ENCODE measurements around the gene AKNA.

Gene AKNA

GRCh38 chr9:114357360-114357759 lies 30.4 kb downstream of the AKNA start:
- H3K9me3 ChIP-seq (ENCODE audit: low read length), result no peaks in the 10 kb centered on the region
- H3K9me2 ChIP-seq (ENCODE audit: low read depth, low read length), result no peaks in the 10 kb centered on the region
- H3K9ac ChIP-seq (ENCODE audit: low read length), result no peak overlapping the region
- no peaks in the 10 kb centered on the region for H3K4me1 ChIP-seq (ENCODE audit: insufficient read depth, low read length, severe bottlenecking)
- no peak overlapping the region for H2AFZ ChIP-seq (ENCODE audit: low read length)
- H3K36me3 ChIP-seq (ENCODE audit: insufficient read depth, low read length), result peaks cover 95% of the 10 kb centered on the region
- no peak overlapping the region for H3K4me3 ChIP-seq (ENCODE audit: low read depth, low read length, poor library complexity, severe bottlenecking)
- no peak for TF ChIP-seq CTCF (IDR thresholded peaks at IDR 0.05; ENCODE audit: low read length)
- no peak for TF ChIP-seq EZH2 (IDR thresholded peaks at IDR 0.05; ENCODE audit: borderline replicate concordance, low read length)
- H3K79me2 ChIP-seq (ENCODE audit: insufficient read depth, low read length), result no peaks in the 10 kb centered on the region
- H4K20me1 ChIP-seq (ENCODE audit: insufficient read depth, low read length), result no peaks in the 10 kb centered on the region
- no peak overlapping the region for H3K4me2 ChIP-seq (ENCODE audit: low read length)
- no peak overlapping the region for H3K27ac ChIP-seq (ENCODE audit: low read depth, low read length, poor library complexity, severe bottlenecking)
- no peaks in the 10 kb centered on the region for H3F3A ChIP-seq (ENCODE audit: insufficient read depth, low read length)
- no peaks in the 10 kb centered on the region for H3K27me3 ChIP-seq (ENCODE audit: insufficient read depth, low read length)

DNA sequence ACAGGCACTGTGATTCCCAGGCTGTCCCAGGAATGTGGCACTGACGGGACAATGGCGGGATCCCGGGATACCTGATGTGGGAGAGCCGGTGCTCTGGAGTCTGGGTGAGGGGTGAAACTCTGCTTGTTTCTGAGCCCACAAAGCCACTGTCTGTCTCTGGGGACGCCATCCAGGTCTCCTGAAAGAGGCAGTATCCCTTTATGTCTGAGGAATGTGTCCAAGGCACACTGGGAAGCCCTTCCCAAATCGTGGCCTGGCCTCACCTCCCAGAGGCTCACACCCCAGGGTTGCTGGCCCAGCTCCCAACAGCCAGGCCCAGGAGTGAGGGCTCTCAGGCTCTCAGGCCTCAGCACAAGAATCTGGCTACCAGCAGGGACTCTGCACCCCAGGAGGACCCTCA lies 31.0 kb downstream of the AKNA start:
- Histone ChIP-seq H3F3A (ENCODE audit: insufficient read depth, low read length) (no peaks in the 10 kb centered on the region), H3K9me2 (ENCODE audit: low read depth, low read length) (no peaks in the 10 kb centered on the region), H2AFZ (ENCODE audit: low read length) (no peak overlapping the region), H4K20me1 (ENCODE audit: insufficient read depth, low read length) (no peaks in the 10 kb centered on the region), H3K4me3 (ENCODE audit: low read depth, low read length, poor library complexity, severe bottlenecking) (no peak overlapping the region), H3K4me2 (ENCODE audit: low read length) (no peak overlapping the region), H3K79me2 (ENCODE audit: insufficient read depth, low read length) (no peaks in the 10 kb centered on the region), H3K9me3 (ENCODE audit: low read length) (no peaks in the 10 kb centered on the region), H3K27ac (ENCODE audit: low read depth, low read length, poor library complexity, severe bottlenecking) (no peak overlapping the region), H3K36me3 (ENCODE audit: insufficient read depth, low read length) (peaks cover 95% of the 10 kb centered on the region), H3K27me3 (ENCODE audit: insufficient read depth, low read length) (no peaks in the 10 kb centered on the region), H3K9ac (ENCODE audit: low read length) (no peak overlapping the region), H3K4me1 (ENCODE audit: insufficient read depth, low read length, severe bottlenecking) (no peaks in the 10 kb centered on the region)
- TF ChIP-seq EZH2 (IDR thresholded peaks at IDR 0.05; ENCODE audit: borderline replicate concordance, low read length) (no peak), CTCF (IDR thresholded peaks at IDR 0.05; ENCODE audit: low read length) (no peak)

DNA sequence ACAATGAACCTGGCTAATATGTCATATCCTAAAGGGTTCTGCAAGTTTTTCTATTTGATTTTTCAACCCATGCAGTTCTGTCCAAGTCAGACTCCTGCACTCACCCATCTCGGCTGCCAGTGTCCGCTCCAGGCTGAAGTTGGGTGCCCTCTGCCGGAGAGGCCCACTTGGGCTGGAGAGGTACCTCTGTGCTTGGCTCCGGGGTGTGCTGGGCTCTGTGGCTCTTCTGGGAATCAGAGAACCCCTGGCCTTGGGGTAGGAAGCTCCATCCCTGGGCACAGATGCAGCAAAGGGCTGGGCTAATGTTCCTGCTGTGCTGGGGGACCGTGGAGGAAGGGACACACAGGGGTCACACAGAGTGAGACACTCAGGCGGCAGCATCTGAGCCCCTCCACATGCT lies 32.0 kb downstream of the AKNA start:
- H3K36me3 ChIP-seq (ENCODE audit: insufficient read depth, low read length), result peaks cover 93% of the 10 kb centered on the region
- H3K4me1 ChIP-seq (ENCODE audit: insufficient read depth, low read length, severe bottlenecking), result no peaks in the 10 kb centered on the region
- no peaks in the 10 kb centered on the region for H3K9me3 ChIP-seq (ENCODE audit: low read length)

More for the DNA sequence above, 32.0 kb downstream of the AKNA start:
- Histone ChIP-seq H3K4me3 (ENCODE audit: low read depth, low read length, poor library complexity, severe bottlenecking) (no peak overlapping the region), H3K9me2 (ENCODE audit: low read depth, low read length) (no peaks in the 10 kb centered on the region), H2AFZ (ENCODE audit: low read length) (no peak overlapping the region), H3F3A (ENCODE audit: insufficient read depth, low read length) (no peaks in the 10 kb centered on the region), H3K4me2 (ENCODE audit: low read length) (no peak overlapping the region), H4K20me1 (ENCODE audit: insufficient read depth, low read length) (no peaks in the 10 kb centered on the region), H3K27me3 (ENCODE audit: insufficient read depth, low read length) (no peaks in the 10 kb centered on the region), H3K9ac (ENCODE audit: low read length) (no peak overlapping the region), H3K27ac (ENCODE audit: low read depth, low read length, poor library complexity, severe bottlenecking) (no peak overlapping the region), H3K79me2 (ENCODE audit: insufficient read depth, low read length) (no peaks in the 10 kb centered on the region)
- TF ChIP-seq EZH2 (IDR thresholded peaks at IDR 0.05; ENCODE audit: borderline replicate concordance, low read length) (no peak), CTCF (IDR thresholded peaks at IDR 0.05; ENCODE audit: low read length) (no peak)

All from OCI-LY1 (cell line).